ENCODE data around the gene ACADVL. TPM values are rescaled to one million over a fixed set of nuclear protein-coding genes. Genes with fewer than 3 reads are reported as not detected.

Gene ACADVL
- total RNA-seq, 4 donors from 2014 or later: 565 to 850 (median 599) TPM

DNA sequence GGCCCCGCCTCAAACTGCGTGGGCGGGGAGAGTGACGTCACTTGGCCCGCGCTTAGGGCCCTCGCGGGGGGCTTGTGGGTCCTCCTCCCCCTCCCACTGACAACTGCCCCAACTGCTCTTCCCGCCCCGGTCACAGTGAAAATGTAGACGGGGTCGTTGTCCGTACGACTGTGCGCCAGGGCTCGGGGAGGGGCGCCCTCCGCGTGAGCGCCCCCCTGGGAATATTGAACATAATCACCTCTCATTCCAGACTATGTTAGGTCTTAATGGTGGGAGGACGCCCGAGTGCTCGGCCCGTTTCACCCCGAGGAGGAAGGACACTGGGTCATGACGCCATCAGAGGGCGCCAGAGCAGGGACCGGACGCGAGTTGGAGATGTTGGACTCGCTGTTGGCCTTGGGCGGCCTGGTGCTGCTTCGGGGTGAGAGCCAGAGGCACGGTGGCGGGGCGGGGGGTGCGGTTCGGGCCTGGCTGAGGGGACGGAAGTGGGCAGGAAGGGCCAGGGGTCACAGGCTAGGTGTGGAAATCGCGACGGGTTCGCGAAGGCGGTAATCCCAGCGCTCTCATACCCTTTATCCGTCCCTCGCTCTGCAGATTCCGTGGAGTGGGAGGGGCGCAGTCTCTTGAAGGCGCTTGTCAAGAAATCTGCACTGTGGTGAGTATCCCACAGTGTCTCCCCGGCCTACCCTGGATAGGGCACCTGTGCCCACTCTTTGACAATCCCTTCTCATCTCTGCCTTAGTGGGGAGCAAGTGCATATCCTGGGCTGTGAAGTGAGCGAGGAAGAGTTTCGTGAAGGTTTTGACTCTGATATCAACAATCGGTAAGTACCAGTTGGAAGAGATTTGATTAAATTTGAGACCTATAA lies 32.7 kb downstream of the ACADVL start, which contains the start of gene ELP5:
Gene ELP5, plus strand, starts transcription at position 40 of the 868 bp plus-strand sequence. Its CDS starts 336 bp downstream, at position 376.
- no peaks in the 10 kb centered on the region for H3K9me3 ChIP-seq
- no peaks in the 10 kb centered on the region for H3K27me3 ChIP-seq
- H3K36me3 ChIP-seq: peaks cover 0 to 38% (median 0%) of the 10 kb centered on the region in 3 donors
- 1 to 3% methylated on average over 25 to 32 of the region's 55 CpGs for WGBS, 2 donors
- peak within 1 kb of the TSS; percentile 69 to 99 (median 89) for H3K4me3 ChIP-seq
- H3K4me1 ChIP-seq: peaks cover 0 to 50% (median 30%) of the 10 kb centered on the region in 4 donors
- peak within 1 kb of the TSS; percentile 96 to 100 (median 99) for H3K27ac ChIP-seq
- TF ChIP-seq EP300 (IDR thresholded peaks at IDR 0.05) (peak in 1 of 2 donors; percentile 91), POLR2A (IDR thresholded peaks at IDR 0.05) (peak in 1 of 2 donors; percentile 66)
- TF ChIP-seq, protein P1, sequence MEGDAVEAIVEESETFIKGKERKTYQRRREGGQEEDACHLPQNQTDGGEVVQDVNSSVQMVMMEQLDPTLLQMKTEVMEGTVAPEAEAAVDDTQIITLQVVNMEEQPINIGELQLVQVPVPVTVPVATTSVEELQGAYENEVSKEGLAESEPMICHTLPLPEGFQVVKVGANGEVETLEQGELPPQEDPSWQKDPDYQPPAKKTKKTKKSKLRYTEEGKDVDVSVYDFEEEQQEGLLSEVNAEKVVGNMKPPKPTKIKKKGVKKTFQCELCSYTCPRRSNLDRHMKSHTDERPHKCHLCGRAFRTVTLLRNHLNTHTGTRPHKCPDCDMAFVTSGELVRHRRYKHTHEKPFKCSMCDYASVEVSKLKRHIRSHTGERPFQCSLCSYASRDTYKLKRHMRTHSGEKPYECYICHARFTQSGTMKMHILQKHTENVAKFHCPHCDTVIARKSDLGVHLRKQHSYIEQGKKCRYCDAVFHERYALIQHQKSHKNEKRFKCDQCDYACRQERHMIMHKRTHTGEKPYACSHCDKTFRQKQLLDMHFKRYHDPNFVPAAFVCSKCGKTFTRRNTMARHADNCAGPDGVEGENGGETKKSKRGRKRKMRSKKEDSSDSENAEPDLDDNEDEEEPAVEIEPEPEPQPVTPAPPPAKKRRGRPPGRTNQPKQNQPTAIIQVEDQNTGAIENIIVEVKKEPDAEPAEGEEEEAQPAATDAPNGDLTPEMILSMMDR (IDR thresholded peaks at IDR 0.05): peak; percentile 23 to 53 (median 35)
- peak; percentile 89 to 95 for DNase-seq (ENCODE audit: low spot score in 2 of 2)

GRCh38 chr17:7253082-7253481 lies 33.3 kb downstream of the ACADVL start:
- peak overlapping the region; percentile 96 to 100 (median 99) for H3K27ac ChIP-seq
- peaks cover 0 to 45% (median 0%) of the 10 kb centered on the region in 3 donors for H3K36me3 ChIP-seq
- H3K4me1 ChIP-seq: peaks cover 0 to 44% (median 30%) of the 10 kb centered on the region in 4 donors
- WGBS, 2 donors: 68 to 73% methylated on average over 5 of the region's 5 CpGs
- no peak for TF ChIP-seq EP300 (IDR thresholded peaks at IDR 0.05)
- TF ChIP-seq, protein P1 (IDR thresholded peaks at IDR 0.05): no peak
- TF ChIP-seq POLR2A (IDR thresholded peaks at IDR 0.05): no peak
- DNase-seq (ENCODE audit: low spot score in 2 of 2): no peak
- H3K4me3 ChIP-seq: peak overlapping the region in 3 of 4 donors; percentile 69 to 99 (median 91)
- H3K27me3 ChIP-seq: no peaks in the 10 kb centered on the region
- H3K9me3 ChIP-seq: no peaks in the 10 kb centered on the region

- H3K27ac ChIP-seq: no peak overlapping the region
- H3K27me3 ChIP-seq: no peaks in the 10 kb centered on the region
- WGBS, 2 donors: 89 to 92% methylated on average over 4 of the region's 4 CpGs
- TF ChIP-seq, protein P1 (IDR thresholded peaks at IDR 0.05): no peak
- no peak for TF ChIP-seq POLR2A (IDR thresholded peaks at IDR 0.05)
- no peak for TF ChIP-seq EP300 (IDR thresholded peaks at IDR 0.05)
- H3K9me3 ChIP-seq: no peaks in the 10 kb centered on the region
- peaks cover 0 to 34% (median 22%) of the 10 kb centered on the region in 4 donors for H3K4me1 ChIP-seq
- DNase-seq (ENCODE audit: low spot score in 2 of 2): no peak
- H3K36me3 ChIP-seq: peaks cover 0 to 59% (median 0%) of the 10 kb centered on the region in 3 donors
- no peak overlapping the region for H3K4me3 ChIP-seq
Measured at GRCh38 chr17:7254511-7254910, 34.8 kb downstream of the ACADVL start.

- Histone ChIP-seq H3K36me3 (peaks cover 0 to 65% (median 0%) of the 10 kb centered on the region in 3 donors), H3K27me3 (peaks cover 0 to 17% of the 10 kb centered on the region in 2 donors), H3K27ac (no peak overlapping the region), H3K4me1 (peaks cover 0 to 34% (median 19%) of the 10 kb centered on the region in 4 donors), H3K4me3 (no peak overlapping the region), H3K9me3 (no peaks in the 10 kb centered on the region)
- TF ChIP-seq, protein P1 (IDR thresholded peaks at IDR 0.05): no peak
- WGBS, 2 donors: 85 to 88% methylated on average over 8 of the region's 8 CpGs
- DNase-seq (ENCODE audit: low spot score in 2 of 2): no peak
Measured at GRCh38 chr17:7256766-7257456, 37.2 kb downstream of the ACADVL start.
